ENCODE measurements around the gene ATP6AP1.
A peak's percentile ranks its signal among the peaks of the same experiment; 100 is the strongest.

The ATP6AP1 gene

DNA sequence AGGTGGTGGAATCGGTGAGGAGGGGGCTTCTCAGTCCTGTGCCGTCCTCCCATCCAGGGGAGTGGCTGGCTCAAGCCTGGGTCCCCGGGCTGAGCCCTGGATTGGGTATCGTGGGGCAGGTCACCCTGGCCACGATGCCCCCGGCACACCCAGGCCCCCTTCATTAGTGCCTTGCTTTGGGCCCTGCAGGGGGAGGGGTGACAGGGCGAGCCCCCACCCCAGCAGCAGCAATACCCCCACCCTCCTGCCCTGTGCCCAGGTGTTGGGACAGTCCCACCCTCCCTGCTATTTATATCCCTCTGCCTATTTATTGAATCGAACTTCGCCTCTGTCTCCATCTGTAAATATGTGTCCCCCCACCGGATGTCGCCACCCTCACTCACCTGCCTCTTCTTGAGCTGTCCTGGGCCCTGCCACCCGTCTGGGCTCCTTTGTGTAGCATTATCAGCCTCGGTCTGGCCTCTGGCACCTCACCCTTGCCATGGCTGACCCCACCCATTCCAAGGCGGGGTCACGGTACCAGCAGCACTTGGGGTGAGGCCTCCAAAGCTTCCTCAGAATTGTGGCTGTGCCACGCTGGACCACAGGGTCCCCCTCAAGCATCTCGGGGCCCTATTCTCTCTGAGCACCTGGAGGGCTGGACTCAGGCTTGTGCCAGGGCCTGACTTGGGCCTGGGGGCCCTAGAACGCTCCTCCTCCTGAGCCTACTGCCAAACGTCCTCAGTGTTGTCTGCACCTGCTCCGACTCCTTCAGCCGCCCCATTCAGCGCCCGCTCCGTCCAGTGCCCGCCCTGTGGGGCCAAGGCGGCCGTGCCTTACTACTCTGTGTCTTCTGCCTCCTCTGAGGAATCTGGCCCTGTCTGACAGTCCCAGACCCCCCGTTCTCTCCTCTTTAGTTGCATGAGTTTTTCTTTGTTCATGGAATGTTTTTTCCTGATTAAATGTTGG, 44.5 kb downstream of the ATP6AP1 start:
- DNase-seq: no peak

DNA sequence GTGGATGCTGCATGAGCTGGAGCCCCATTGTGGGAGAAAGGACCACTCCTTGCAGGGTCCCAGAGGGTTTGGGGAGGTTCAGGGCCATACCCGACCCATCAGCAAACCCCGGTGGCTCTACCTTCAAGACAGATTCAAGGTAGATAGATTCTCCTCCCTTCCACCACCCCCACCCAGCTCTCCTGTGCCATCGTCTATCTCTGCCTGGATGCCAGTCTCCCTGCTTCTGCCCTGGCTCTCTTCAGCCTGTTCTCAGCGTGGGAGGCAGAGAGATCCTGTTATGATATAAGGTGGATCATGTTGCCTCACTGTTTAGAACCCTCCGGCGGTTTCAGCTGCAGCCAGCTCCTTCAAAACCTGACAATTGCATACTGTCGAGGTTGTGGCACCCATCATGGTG, 45.2 kb downstream of the ATP6AP1 start:
- DNase-seq: no peak

DNA sequence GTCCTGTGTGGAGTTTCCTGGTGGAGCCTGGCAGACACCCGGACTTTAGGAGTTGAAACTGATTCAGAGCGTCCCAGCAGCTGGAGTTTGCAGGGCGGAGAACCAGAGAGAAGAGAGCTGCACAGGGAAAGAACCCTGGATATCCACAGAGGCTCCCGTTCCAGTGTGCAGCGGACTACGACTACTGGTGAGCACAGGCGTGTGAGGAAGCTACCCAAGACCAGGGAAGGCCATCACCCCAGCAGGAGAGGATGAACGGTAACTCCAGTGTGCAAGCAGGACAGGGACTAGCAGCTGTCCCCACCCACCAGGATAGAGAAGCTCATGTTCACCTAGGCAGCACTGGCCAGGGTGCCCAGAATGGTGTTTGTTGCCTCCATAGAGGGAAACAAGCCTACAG, 48.3 kb downstream of the ATP6AP1 start:
- DNase-seq: no peak

DNA sequence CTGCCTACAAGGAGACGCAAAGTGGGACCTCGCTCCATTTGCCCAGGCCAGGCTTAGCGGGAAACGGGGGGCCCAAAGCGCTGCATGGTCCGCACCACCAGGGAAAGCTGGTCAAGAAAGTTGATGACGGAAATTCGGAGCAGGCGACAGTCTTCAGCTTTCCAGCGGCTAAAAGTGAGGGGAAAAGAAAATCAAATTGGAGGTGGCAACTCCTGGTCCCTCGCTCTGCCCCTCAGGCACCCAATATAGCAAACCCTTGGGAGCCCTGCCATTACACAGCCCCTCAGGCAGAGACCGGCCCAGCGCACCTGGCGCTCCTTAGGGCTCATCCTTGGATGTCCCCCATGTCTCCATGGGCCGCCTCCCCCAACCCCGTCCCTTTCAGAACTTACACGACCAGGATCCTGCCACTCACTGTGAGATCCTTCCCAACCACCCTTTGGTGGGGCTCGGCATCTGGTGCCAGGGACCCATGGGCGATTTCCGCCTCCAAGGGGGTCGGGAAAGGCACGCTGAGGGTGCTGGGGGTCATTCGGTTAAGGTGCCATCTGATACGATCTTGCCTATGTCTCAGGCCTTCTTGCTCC, 49.5 kb downstream of the ATP6AP1 start:
- DNase-seq: no peak

DNA sequence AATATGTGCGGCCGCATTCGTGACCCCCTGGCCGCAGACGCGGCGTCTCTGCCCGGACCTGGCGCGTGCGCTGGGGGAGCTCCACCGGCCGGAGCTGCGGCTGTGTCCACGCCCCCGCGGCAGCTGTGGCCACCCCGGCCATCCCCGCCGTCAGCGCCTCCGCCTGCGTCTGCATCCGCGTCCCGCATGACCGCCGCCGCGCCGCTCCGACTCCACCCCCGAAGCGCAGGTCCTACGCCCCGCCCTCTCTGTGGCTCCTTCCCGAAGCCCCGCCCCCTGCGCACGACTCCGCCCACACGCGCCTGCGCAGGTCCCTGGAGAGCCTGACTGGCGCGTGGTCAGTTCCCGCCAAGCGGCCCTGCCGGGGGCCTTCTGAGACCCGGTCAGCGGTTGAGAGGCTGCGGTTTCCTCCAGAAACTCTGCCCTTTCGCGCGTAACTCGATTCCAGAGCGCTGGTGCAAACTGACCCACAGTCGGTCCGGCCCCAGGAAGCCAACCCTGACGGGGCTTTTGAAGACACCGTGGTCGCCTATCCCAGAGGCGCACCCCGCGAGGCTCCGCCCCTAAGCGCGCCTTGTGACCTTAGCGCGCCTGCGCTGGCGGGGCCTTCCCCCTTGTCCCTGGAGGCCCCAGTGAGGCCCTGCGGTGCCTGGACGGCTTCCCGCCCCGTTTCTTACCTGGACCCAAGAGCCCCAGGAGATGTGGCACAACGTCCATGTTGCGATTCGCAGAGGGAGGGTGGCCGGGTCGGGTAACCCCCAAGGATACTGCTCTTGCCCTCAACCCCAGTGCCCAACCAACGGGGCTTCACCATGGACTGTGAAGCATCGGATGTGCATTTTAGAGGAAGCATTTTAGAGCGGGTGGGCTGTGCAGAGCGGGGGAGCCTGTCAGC, 50.5 kb downstream of the ATP6AP1 start, which contains the start of gene LAGE3:
LAGE3 (minus strand) TSS at position 554 of the 895 bp plus-strand sequence; CDS start at position 188, 366 bp downstream.
- peak; percentile 93 for DNase-seq

DNA sequence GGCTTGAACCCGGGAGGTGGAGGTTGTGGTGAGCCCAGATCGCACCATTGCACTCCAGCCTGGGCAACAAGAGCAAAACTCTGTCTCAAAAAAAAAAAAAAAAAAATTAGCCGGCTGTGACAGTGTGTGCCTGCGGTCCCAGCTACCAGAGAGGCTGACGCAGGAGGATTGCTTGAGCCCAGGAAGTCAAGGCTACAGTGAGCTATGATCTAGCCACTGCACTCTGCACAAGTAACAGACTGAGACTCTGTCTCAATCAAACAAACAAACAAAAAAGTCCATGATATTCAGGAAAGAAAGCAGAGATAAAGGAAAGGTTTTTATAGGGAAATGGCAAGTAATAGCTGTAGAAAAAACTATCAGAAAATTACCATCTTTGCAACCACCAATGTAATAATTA, 52.7 kb downstream of the ATP6AP1 start:
- DNase-seq: no peak

DNA sequence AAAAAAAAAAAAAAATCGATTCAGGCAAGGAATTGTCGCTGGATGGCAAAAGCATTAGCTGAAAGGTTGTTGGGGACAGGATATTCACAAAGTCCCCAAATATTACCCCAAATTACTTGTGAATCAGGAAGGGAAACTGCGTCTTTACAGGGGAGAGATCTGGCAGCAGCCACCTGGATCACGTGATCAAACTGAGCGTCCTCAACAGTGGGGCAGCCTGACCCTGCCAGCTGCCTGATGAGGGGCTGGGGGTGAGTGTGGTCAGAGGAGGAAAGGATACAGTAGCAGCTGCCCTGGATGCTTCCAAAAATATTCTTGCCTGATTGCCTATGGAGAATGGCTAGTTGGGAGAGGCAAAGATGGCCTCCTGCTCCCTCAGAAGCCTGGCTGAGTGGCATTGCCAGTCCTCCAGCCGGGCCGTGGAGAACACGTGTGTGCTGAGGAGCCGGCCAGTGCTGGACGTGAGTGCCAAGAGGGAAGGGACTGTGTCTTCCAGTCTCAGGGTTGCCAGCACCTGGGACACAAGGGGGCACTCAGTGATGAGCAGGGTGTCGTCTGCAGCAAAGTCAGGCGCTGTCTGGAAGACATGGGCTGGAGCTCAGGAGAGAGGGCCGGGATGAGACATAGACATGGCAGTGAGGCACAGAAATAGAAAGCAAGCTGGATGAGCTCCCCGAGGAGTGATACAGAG, 53.6 kb downstream of the ATP6AP1 start:
- no peak for DNase-seq

DNA sequence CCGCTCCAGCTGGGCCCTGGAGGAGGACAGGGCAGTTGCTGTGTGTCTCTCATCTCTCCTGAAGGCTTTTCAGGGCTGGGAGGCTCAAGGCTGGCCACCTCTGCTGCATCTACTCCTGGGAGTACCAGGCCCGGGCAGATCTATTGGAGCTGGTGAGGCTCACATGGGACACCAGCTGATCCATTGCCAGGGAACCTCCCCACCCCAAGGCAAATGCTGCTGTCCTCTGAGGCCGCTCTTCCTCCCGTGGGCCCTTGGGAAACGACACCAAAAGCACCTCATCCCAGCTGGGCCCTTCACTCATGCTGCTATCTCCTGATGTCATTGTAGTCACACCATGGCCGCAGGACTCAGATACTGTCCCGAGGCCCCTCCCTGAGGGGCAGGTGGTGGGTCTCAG, 54.3 kb downstream of the ATP6AP1 start:
- DNase-seq: no peak

DNA sequence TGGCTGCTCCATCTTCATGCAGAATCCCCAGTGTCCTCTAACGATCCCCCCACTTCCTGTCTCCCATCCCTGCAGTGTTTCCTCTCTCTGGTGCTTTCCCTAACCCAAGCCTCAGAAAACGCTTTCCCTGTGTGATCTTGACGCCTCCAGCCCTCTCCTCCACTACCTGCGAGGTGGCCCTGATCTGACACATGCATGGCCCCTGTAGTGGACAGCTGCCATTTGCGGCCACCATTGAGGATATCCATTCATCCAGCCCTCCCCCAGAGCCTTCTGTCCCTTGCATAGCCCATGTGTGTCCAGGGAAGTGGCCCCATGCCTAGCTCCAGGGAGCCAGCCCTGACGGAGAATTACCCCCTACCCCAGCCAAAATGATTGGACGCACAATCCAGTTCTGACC, 54.8 kb downstream of the ATP6AP1 start:
- DNase-seq: no peak

DNA sequence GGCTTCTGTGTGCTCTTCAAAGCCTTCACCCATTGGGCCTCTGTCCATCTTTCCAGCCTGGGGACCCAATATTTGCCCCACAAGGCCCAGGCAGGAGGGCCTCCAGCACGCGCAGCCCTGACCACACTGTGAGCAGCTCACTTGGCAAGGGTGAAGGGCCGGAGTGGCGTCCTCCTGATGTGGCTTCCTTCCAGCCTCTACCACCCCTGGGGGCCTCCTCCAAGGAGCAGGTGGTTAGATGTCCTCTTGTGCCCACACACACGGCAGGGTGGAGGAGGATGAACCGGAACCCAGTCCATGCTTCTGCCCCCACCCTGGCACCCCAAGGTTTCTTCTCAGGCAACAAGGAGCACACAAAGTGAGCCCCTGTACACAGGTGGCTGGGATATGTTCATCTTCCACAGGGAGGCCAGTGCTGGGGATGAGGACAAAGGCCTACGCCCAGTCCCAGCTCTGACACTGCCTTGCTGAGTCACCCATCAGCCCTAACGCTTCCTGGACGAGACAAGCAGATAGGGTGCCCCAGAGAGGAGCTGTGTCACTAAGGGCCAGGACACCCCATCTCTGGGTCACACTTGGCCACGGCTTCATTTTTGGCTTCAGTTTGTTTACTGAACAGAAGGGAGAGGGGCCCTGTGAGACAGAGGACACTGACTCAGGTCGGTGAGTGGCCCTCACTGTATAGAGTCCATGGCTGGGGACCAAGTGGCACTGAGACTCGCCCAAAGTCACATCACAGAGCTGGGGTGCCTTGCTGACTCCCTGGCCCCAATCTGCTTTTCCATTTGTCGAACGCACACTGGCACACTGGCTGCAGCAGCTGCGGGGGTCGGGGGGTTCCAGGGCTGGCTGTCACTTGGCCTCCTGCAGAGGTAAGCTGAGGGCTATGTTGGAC, 56.0 kb downstream of the ATP6AP1 start:
- DNase-seq: no peak

DNA sequence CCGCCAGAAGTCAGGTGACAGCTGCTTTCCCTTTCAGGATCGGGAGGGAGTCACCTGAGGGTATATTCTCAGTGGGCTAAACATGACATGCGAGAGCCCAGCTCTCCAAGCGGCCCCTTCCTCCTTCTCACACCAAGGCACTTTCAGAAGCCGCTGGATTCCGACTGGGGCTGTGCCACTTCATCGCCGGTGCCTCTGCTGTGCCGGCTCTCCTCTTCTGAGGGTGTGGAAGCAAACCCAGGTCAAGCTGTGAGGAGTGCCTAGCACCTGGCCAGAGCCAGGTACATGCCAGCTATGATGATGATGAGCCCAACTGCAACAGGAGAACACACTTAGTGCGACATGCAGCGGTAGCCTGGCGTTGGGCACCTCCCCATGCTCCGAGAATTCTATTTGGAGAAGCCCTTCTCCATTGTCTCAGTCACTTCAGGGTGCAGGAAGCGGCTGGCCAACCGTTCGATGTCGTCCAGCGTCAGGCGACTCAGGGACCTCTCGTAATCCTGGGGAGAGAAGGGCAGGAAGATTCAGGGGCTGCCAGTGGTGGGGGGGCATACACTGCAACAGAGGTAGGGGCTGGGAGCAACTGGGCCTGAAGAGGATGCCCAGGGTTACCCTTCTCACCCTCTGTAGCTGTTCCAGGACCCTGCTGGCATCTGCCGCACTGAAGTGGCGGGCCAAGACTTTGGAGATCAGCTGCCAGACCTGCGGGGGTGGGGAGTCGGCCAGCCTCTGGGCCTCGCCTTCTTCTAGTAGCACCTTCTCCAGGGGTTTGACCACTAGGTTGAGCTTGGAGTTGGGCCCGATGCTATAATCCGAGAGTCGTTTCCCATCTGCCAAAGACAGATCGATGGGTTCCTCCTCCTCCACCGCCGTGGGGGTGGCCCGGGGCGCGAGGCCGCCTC, 56.9 kb downstream of the ATP6AP1 start:
- DNase-seq: no peak

DNA sequence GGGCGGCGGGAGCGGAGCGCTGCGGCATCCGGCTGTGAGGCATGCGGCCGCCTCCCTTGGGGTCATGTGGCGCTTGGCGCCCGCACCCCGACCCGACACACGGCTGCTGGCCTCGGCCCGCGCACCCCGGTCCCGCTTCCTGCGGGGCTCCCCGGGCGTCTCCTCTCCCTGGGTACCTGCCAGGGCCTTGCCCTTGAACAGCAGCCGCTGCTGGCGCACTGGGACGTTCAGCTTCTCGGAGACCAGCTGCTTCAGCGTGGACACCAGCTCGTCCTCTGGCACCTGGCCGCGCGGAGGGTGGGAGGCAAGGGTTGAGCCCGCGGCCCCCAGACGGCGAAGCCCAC, 57.5 kb downstream of the ATP6AP1 start:
- DNase-seq: peak; percentile 32
